OCI-LY1 (cell line): ENCODE data around the gene GOLPH3.

Source experiments
- H2AFZ ChIP-seq: fragments of 200-600 bp; sonication (generic), shearing (Covaris generic); 2 replicates; pipeline ENCODE4 v1.6.0; 2014; ENCODE audit warnings: antibody characterized with exemption, mild to moderate bottlenecking, low read length
- H3F3A ChIP-seq: fragments of 200-600 bp; sonication (generic), shearing (Covaris generic); 2 replicates; pipeline ENCODE4 v1.6.0; 2014; ENCODE audit warnings: mild to moderate bottlenecking, antibody characterized with exemption, low read length, moderate library complexity; ENCODE audit not compliant: insufficient read depth
- H3K27ac ChIP-seq: fragments of 200-600 bp; sonication (generic); 2 replicates; pipeline ENCODE4 v1.5.1; 2014; ENCODE audit warnings: low read length, mixed run types, mild to moderate bottlenecking, low read depth; ENCODE audit not compliant: poor library complexity, severe bottlenecking
- H3K27me3 ChIP-seq: fragments of 200-600 bp; sonication (generic); 2 replicates; pipeline ENCODE4 v1.6.0; 2014; ENCODE audit warnings: antibody characterized with exemption, mild to moderate bottlenecking, low read length, moderate library complexity; ENCODE audit not compliant: insufficient read depth
- H3K36me3 ChIP-seq: fragments of 200-600 bp; sonication (generic); 2 replicates; pipeline ENCODE4 v1.6.1; 2014; ENCODE audit warnings: mild to moderate bottlenecking, antibody characterized with exemption, low read length, moderate library complexity, mixed read lengths; ENCODE audit not compliant: insufficient read depth
- H3K4me1 ChIP-seq: fragments of 200-600 bp; sonication (generic); 2 replicates; pipeline ENCODE4 v1.5.1; 2014; ENCODE audit warnings: mild to moderate bottlenecking, low read length, moderate library complexity; ENCODE audit not compliant: insufficient read depth, severe bottlenecking
- H3K4me2 ChIP-seq: fragments of 200-600 bp; sonication (generic), shearing (Covaris generic); 2 replicates; pipeline ENCODE4 v1.6.1; 2014; ENCODE audit warnings: low read length
- H3K4me3 ChIP-seq: fragments of 200-600 bp; sonication (generic); 2 replicates; pipeline ENCODE4 v1.5.1; 2014; ENCODE audit warnings: low read length, low read depth, mild to moderate bottlenecking, mixed read lengths; ENCODE audit not compliant: poor library complexity, severe bottlenecking
- H3K79me2 ChIP-seq: fragments of 200-600 bp; shearing (Covaris generic); 2 replicates; pipeline ENCODE4 v1.6.1; 2016; ENCODE audit warnings: mixed run types, low read length, mixed read lengths; ENCODE audit not compliant: insufficient read depth
- H3K9ac ChIP-seq: fragments of 200-600 bp; sonication (generic), shearing (Covaris generic); 2 replicates; pipeline ENCODE4 v1.6.1; 2014; ENCODE audit warnings: mild to moderate bottlenecking, low read length, mixed read lengths
- H3K9me2 ChIP-seq: fragments of 200-600 bp; sonication (generic), shearing (Covaris generic); 2 replicates; pipeline ENCODE4 v1.6.1; 2014; ENCODE audit warnings: low read depth, mild to moderate bottlenecking, low read length, mixed read lengths
- H3K9me3 ChIP-seq: fragments of 200-600 bp; shearing (Covaris generic); 2 replicates; pipeline ENCODE4 v1.6.1; 2014; ENCODE audit warnings: low read length, mixed read lengths
- H4K20me1 ChIP-seq: fragments of 200-600 bp; sonication (generic), shearing (Covaris generic); 2 replicates; pipeline ENCODE4 v1.6.0; 2016; ENCODE audit warnings: mild to moderate bottlenecking, low read length; ENCODE audit not compliant: insufficient read depth
- CTCF ChIP-seq: fragments of 200-600 bp; sonication (generic), shearing (Covaris generic); IDR thresholded peaks from 2 replicates; pipeline ENCODE4 v1.5.1; 2017; ENCODE audit warnings: mild to moderate bottlenecking, antibody characterized with exemption, low read length, moderate library complexity, mixed read lengths
- EZH2 ChIP-seq: fragments of 200-600 bp; sonication (generic), shearing (Covaris generic); IDR thresholded peaks from 2 replicates; pipeline ENCODE4 v1.8.0; 2017; ENCODE audit warnings: borderline replicate concordance, mixed run types, mild to moderate bottlenecking, antibody characterized with exemption, low read length, moderate library complexity, mixed read lengths

Gene GOLPH3

GRCh38 chr5:32115985-32116384 lies 58.1 kb downstream of the GOLPH3 start:
- Histone ChIP-seq H3K9me3 (no peaks in the 10 kb centered on the region), H3K9ac (no peak overlapping the region), H3K79me2 (0 out of 2 replicates have a peak, but pooled peaks cover 3% of the 10 kb centered on the region), H3K27ac (no peak overlapping the region), H3K4me1 (no peaks in the 10 kb centered on the region), H3K9me2 (no peaks in the 10 kb centered on the region), H3K4me2 (no peak overlapping the region), H3K27me3 (no peaks in the 10 kb centered on the region), H4K20me1 (no peaks in the 10 kb centered on the region), H2AFZ (no peak overlapping the region), H3K36me3 (peaks cover 70% of the 10 kb centered on the region), H3K4me3 (no peak overlapping the region), H3F3A (no peaks in the 10 kb centered on the region)
- TF ChIP-seq EZH2 (no peak), CTCF (no peak)

GRCh38 chr5:32110111-32110696 lies 63.9 kb downstream of the GOLPH3 start:
- no peak overlapping the region for H3K4me2 ChIP-seq
- no peak overlapping the region for H2AFZ ChIP-seq
- no peak overlapping the region for H3K4me3 ChIP-seq
- H3K27ac ChIP-seq, result no peak overlapping the region
- H3F3A ChIP-seq, result peaks cover 5% of the 10 kb centered on the region; the same call in 1 of the 2 replicates
- no peaks in the 10 kb centered on the region for H3K4me1 ChIP-seq
- peaks cover 78% of the 10 kb centered on the region for H3K36me3 ChIP-seq
- H3K9me2 ChIP-seq, result no peaks in the 10 kb centered on the region
- no peaks in the 10 kb centered on the region for H3K27me3 ChIP-seq
- H4K20me1 ChIP-seq, result no peaks in the 10 kb centered on the region
- H3K9ac ChIP-seq, result no peak overlapping the region
- H3K9me3 ChIP-seq, result no peaks in the 10 kb centered on the region
- 0 out of 2 replicates have a peak, but pooled peaks cover 2% of the 10 kb centered on the region for H3K79me2 ChIP-seq
- TF ChIP-seq CTCF, result no peak
- TF ChIP-seq EZH2, result no peak

- no peak for TF ChIP-seq CTCF
- TF ChIP-seq EZH2, result no peak
These were observed 64.9 kb downstream of the GOLPH3 start for GRCh38 chr5:32109236-32109635.

More at GRCh38 chr5:32109236-32109635, 64.9 kb downstream of the GOLPH3 start:
- no peak overlapping the region for H3K4me2 ChIP-seq
- H4K20me1 ChIP-seq, result no peaks in the 10 kb centered on the region
- H3K79me2 ChIP-seq, result no peaks in the 10 kb centered on the region
- H3K27ac ChIP-seq, result no peak overlapping the region
- H3K9me3 ChIP-seq, result no peaks in the 10 kb centered on the region
- no peaks in the 10 kb centered on the region for H3K9me2 ChIP-seq
- H3K4me1 ChIP-seq, result no peaks in the 10 kb centered on the region
- no peak overlapping the region for H3K9ac ChIP-seq
- no peak overlapping the region for H2AFZ ChIP-seq
- H3F3A ChIP-seq, result peaks cover 5% of the 10 kb centered on the region; the same call in 1 of the 2 replicates
- H3K36me3 ChIP-seq, result peaks cover 82% of the 10 kb centered on the region
- no peak overlapping the region for H3K4me3 ChIP-seq
- H3K27me3 ChIP-seq, result no peaks in the 10 kb centered on the region
